Gastrocnemius medialis (tissue), 4 donors: ENCODE results near the gene FAM117A.

ENCODE experiments used
- POLR2A ChIP-seq, 2 donors: fragments of 450-650 bp; IDR thresholded peaks; one replicate each; pipeline ENCODE4 v1.6.1; 2017; ENCODE audit warnings: antibody characterized with exemption in 2 of 2, mild to moderate bottlenecking in 2 of 2, moderate library complexity in 2 of 2
- TF ChIP-seq, protein P1 (sequence below), 5 experiments: fragments of 450-650 bp in 3 of 5; fragments of 200-600 bp in 2 of 5; sonication (generic) in 2 of 5; IDR thresholded peaks in 4 of 5; conservative IDR thresholded peaks in 1 of 5; 1 replicate in 4 of 5; 2 replicates in 1 of 5; pipeline ENCODE4 v1.5.1; 2016 to 2019; ENCODE audit warnings: antibody characterized with exemption in 5 of 5, mild to moderate bottlenecking in 3 of 5, moderate library complexity in 3 of 5

DNA sequence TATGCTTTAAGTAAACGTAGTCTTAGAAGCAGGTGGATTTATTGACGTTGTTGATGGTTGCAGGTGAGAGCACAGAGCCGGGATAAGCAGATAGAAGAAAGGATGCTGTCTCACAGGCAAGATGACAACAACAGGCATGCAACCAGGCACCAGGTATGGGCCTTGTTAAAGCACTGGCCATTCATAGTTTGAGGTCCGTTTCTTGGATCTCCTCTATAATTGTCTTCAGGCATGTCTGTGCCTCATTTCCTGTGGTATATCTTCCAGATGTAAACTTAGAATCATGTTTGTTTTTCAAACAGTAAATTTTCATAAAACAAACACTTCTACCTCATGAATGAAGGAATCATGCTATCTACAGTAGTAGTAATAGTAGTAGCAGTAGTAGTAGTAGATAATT lies 45.1 kb upstream of the FAM117A start:
- TF ChIP-seq, protein P1, sequence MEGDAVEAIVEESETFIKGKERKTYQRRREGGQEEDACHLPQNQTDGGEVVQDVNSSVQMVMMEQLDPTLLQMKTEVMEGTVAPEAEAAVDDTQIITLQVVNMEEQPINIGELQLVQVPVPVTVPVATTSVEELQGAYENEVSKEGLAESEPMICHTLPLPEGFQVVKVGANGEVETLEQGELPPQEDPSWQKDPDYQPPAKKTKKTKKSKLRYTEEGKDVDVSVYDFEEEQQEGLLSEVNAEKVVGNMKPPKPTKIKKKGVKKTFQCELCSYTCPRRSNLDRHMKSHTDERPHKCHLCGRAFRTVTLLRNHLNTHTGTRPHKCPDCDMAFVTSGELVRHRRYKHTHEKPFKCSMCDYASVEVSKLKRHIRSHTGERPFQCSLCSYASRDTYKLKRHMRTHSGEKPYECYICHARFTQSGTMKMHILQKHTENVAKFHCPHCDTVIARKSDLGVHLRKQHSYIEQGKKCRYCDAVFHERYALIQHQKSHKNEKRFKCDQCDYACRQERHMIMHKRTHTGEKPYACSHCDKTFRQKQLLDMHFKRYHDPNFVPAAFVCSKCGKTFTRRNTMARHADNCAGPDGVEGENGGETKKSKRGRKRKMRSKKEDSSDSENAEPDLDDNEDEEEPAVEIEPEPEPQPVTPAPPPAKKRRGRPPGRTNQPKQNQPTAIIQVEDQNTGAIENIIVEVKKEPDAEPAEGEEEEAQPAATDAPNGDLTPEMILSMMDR (IDR thresholded peaks at IDR 0.05 in 4 of 5, conservative IDR thresholded peaks at IDR 0.05 in 1 of 5): no peak
- TF ChIP-seq POLR2A (IDR thresholded peaks at IDR 0.05): no peak
